ENCODE results near the gene ARIH2.

DNA sequence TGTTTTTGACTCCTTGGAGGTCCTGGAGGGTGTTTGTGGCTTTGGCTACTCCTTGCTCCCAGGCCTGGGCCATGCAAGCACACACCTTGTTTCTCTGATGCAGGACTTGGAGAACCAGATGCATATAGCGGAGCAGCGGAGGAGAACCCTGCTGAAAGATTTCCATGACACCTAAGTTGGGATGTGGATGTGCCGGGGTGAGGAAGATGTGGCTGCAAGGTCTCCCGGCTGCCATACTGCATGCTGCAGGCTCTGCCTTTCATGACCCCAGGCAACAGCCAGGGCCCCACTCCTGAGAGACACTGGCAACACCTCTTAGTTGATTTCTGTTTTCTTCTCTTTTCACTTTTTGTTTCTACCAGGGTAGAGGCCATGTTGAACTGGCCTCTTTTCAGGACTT is 64.5 kb downstream of the ARIH2 start:
- TF ChIP-seq, protein P1, sequence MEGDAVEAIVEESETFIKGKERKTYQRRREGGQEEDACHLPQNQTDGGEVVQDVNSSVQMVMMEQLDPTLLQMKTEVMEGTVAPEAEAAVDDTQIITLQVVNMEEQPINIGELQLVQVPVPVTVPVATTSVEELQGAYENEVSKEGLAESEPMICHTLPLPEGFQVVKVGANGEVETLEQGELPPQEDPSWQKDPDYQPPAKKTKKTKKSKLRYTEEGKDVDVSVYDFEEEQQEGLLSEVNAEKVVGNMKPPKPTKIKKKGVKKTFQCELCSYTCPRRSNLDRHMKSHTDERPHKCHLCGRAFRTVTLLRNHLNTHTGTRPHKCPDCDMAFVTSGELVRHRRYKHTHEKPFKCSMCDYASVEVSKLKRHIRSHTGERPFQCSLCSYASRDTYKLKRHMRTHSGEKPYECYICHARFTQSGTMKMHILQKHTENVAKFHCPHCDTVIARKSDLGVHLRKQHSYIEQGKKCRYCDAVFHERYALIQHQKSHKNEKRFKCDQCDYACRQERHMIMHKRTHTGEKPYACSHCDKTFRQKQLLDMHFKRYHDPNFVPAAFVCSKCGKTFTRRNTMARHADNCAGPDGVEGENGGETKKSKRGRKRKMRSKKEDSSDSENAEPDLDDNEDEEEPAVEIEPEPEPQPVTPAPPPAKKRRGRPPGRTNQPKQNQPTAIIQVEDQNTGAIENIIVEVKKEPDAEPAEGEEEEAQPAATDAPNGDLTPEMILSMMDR (IDR thresholded peaks at IDR 0.05): no peak
- no peak for TF ChIP-seq SIN3A (IDR thresholded peaks at IDR 0.05; ENCODE audit: borderline replicate concordance, insufficient read depth, low read depth, low read length)
